Superior temporal gyrus (tissue), 1 donor: Measurements from ENCODE around the gene COPS2.
"Not testable (repeated sequence)": the region's sequence is repeated elsewhere in the genome, so short reads cannot be mapped to it uniquely, and the experiment has no call there.

Source experiments
- DNase-seq: peaks from one replicate; pipeline ENCODE4 v3.0.0-alpha.2; 2016; ENCODE audit errors: extremely low spot score

Gene COPS2

GRCh38 chr15:49103002-49103401, 52.4 kb downstream of the COPS2 start:
- no peak for DNase-seq

GRCh38 chr15:49101536-49101935, 53.9 kb downstream of the COPS2 start:
- DNase-seq: no peak

- DNase-seq: no peak
These were observed 59.2 kb downstream of the COPS2 start for GRCh38 chr15:49096090-49096750.

GRCh38 chr15:49094923-49095322, 60.5 kb downstream of the COPS2 start:
- DNase-seq: no peak

GRCh38 chr15:49093252-49094105, 61.9 kb downstream of the COPS2 start:
- DNase-seq: no peak

GRCh38 chr15:49088996-49089395, 66.4 kb downstream of the COPS2 start:
- DNase-seq: peak; percentile 81

GRCh38 chr15:49085696-49086459, 69.5 kb downstream of the COPS2 start:
- peak; percentile 89 for DNase-seq

GRCh38 chr15:49084285-49084570, 71.2 kb downstream of the COPS2 start:
- peak; percentile 33 for DNase-seq

GRCh38 chr15:49083401-49084284, 71.8 kb downstream of the COPS2 start:
- no peak for DNase-seq

- no peak for DNase-seq
These were observed 72.4 kb downstream of the COPS2 start for GRCh38 chr15:49082960-49083359.

- no peak for DNase-seq
These were observed 75.9 kb downstream of the COPS2 start for GRCh38 chr15:49079340-49080039.

GRCh38 chr15:49075881-49076280, 79.5 kb downstream of the COPS2 start:
- no peak for DNase-seq

GRCh38 chr15:49074589-49075287, 80.7 kb downstream of the COPS2 start:
- not testable (repeated sequence) for DNase-seq
